Occipital lobe (tissue), 3 donors: ENCODE measurements around the gene YTHDF1. TPM values are rescaled to one million over a fixed set of nuclear protein-coding genes. Genes with fewer than 3 reads are reported as not detected.
"Not testable (repeated sequence)": the region's sequence is repeated elsewhere in the genome, so short reads cannot be mapped to it uniquely, and the experiment has no call there.

ENCODE experiments used
- DNase-seq: peaks from one replicate; lab custom pipeline; 2025; lab: John Stamatoyannopoulos, UW
- small RNA-seq: library from RNA; depleted of rRNA; stranded (forward); fragments of <200 nt; gene quantifications from one replicate; pipeline ENCODE3, GENCODE V24; 2014
- total RNA-seq: library from RNA; depleted of rRNA; stranded (reverse); fragments of >200 nt; gene quantifications from one replicate; pipeline ENCODE4 v1.2.3, GENCODE V29; 2014

The YTHDF1 gene
- total RNA-seq, 1 donor from 2014 or later = 20.1 TPM

GRCh38 chr20:63158845-63159244, 57.1 kb downstream of the YTHDF1 start:
- no peak for DNase-seq

- no peak for DNase-seq
Measured at GRCh38 chr20:63158352-63158751, 57.6 kb downstream of the YTHDF1 start.

- not testable (repeated sequence) for DNase-seq
Measured at GRCh38 chr20:63157431-63157830, 58.5 kb downstream of the YTHDF1 start.

GRCh38 chr20:63156221-63156671, 59.7 kb downstream of the YTHDF1 start:
- DNase-seq = no peak

- DNase-seq = no peak
Measured at GRCh38 chr20:63155266-63156165, 60.4 kb downstream of the YTHDF1 start.

DNA sequence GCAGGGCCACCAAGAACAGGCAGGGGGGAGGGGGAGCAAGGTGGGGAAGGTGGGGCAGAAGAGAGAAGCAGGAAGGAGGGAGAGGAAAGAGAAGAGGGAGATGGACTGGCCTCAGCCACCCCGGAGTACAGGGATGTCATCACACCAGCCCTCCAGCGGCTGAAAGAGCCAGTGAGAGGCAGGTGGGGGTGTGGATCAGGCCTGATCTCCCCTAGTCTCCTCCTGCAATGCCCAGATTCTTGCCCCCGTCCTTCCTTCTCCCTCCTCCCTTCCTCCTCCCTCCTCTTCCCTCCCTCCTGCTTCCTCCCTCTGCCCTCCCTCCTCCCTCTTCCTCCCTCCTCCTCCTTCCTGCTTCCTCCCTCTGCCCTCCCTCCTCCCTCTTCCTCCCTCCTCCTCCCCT, 61.5 kb downstream of the YTHDF1 start:
- DNase-seq = no peak

DNA sequence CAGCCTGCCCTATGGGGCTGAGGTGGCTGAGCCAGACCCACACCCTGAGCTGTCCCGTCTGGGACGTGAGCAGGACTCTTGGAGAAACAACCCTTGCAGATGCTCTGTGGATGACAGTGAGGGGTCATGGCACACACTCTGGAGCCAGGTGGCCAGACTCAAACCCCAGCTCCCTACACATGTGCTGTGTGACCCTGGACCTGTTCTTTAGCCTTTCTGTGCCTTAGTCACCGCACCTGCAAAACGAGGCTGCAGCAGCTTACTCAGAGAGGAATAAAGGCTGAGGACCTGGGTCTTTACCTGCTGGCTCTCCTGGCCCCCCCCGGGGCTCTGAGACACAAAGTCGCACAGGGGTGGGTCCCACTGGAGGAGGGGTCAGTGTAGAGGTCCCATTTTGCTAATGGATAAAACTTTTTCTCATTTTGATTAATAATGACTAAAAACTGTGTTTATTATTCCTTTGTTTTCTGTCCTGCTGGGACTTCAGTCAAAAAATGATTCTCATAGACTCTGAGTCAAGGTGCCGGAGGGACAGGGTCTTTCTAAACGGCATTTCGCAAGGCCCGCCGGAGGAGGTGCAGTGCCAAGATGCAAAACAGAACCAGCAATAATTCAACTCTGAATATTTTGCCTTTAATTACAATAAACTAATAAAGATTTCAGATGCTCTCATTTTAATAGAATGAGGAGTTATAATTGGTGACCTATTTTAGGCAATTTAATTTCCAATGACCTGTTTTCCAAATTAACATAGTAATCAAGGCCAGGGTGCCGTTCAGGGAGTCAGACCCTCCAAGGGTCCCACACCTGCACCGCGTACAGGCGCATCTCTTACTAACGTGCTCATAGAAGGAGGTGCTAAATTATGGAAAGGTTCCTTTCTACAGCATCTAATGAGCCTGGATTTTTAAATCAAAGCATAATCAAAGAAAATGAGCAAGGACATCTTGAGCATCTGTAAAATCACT, 62.4 kb downstream of the YTHDF1 start:
- DNase-seq = no peak

DNA sequence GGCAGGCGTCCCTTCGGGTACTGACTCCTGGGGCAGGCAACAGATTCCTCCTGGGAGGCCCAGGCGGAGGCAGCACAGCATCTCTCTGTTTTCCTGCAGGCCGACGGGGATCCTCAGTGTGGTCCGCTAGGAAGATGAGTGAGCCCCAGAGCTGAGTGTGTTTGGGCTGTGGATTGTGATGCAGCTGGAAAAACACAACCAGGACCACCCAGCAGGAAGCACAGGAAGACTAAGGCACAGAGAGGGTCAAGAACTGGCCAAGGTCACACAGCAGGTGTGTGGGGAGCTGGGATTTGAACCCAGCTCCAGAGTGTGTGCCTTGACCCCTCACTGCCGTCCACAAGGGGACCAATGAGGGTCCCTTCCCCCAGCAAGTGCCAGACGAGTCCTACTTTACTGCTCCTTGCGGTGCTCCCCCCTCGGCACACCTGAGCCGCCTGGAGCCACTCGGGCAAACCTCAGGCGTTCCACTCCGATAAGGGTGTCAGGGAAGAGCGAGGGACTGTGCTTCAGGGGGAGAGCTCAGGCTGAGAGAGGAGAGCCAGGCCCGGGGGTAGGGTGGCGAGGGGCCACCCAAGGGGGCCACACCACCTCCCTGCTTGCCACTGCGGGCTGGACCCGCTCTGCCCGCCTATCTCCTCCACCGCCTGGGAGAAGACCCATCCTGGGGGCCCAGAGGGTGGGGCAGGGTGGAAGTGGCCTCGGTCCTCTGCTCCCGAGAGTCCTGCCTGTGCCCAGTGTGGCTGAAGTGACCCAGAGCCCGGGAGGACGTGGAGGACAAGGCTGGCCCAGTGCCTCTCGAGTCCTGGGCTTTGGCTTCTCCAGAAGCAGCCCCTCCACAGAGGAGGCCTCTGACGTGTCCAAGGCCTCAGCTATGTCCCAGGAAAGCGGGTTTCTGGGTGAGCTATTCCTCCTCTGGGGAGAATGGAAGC, 63.3 kb downstream of the YTHDF1 start:
- no peak for DNase-seq

GRCh38 chr20:63151554-63152321, 64.2 kb downstream of the YTHDF1 start:
- DNase-seq = no peak

GRCh38 chr20:63150911-63151531, 64.9 kb downstream of the YTHDF1 start:
- DNase-seq = no peak

GRCh38 chr20:63150391-63150898, 65.5 kb downstream of the YTHDF1 start:
- DNase-seq = no peak

DNA sequence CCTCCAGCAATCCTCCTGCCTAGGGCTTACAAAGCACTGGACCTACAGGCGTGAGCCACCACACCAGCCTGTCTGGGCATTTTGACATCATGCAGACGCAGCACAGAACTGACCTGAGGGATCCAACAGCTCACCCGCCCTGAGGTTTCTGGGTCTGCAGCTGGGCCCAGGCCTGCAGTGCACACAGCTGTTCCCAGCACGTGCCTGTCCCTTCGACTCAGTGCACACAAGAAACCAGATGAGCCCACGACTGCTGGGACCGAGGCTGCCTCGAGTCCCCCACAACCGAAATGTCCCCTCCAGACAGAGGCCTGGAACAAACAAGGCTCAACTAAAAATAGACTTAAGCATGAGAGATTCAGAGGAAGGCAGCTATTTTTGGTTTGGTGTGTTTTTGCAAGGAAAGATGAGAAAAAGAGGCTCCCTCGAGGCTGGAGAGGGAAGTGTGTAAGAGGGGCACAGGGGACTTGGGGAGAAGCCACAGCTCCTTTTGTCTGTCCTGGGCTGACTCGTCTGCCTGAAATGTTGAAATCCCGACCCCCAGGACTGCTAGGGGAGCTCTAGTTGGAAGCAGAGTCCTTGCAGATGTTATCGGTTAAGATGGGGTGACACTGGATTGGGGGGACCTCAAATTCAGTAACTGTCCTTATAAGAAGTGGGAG, 66.3 kb downstream of the YTHDF1 start:
- no peak for DNase-seq

DNA sequence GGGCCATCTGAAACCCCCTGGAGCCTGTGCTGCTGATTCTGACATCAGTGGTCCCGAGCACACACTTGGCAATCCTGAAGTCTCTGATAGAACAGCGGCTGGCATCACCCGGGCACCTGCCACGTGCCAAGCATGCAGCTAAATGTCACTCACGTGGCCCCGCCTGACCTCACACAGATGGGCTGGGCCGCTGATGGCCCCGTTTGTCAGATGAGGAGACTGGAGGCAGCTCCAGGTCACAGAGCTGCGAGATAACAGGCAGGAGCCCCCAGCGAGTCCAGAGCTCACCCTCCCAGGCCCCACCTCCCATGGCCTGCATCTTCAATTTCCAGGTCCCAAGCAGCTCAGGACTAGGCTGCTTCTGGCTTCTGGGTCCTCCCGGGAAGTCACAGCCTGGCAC, 67.2 kb downstream of the YTHDF1 start:
- DNase-seq = no peak

DNA sequence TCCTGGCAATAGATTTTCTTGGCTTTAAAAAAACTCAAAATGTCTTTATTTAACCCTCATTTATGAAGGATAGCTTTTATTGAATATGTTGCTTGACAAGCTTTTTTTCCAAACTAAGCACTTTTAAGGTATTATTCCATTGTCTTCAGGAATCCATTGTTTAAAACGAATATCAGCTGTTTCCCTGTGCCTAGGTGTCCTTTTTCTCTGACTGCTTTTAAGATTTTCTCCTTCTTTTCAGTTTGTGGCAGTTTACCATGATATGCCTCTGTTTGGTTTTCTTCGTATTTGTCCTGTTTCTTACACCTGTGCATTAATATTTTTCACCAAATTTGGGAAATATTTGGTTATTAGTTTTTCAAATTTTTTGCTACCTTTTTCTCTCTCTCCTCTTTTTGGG, 68.4 kb downstream of the YTHDF1 start:
- DNase-seq = no peak

Small RNA genes lying within 50 kb of the gene (small RNA-seq; reads per million reads assigned to genes)
- gene MIR124-3 (not detected), gene MIR3196 (not detected)

Other genes starting within 250 kb of the YTHDF1 start
- not detected for gene BHLHE23, start 209.2 kb downstream of the YTHDF1 start, total RNA-seq
- gene BIRC7, start 19.8 kb upstream of the YTHDF1 start, total RNA-seq = not detected
- 14.2 TPM for gene NKAIN4, start 38.3 kb upstream of the YTHDF1 start, total RNA-seq
- gene ARFGAP1, start 56.7 kb upstream of the YTHDF1 start, total RNA-seq = 28.1 TPM
- gene COL20A1, start 77.1 kb upstream of the YTHDF1 start, total RNA-seq = 3.0 TPM
- gene CHRNA4, start 145.2 kb upstream of the YTHDF1 start, total RNA-seq = 7.8 TPM